GM19351 (cell line): ENCODE data around the gene SIX1.

Source experiments
- ATAC-seq: cut with Tn5 transposase; IDR thresholded peaks from one replicate; pipeline ENCODE4 v1.9.1; 2021; ENCODE audit warnings: mild to moderate bottlenecking, moderate library complexity; ENCODE audit not compliant: unreplicated experiment

Gene SIX1

GRCh38 chr14:60602291-60602690 is 47.0 kb downstream of the SIX1 start:
- no peak for ATAC-seq

- no peak for ATAC-seq
Measured at GRCh38 chr14:60599727-60600126, 49.5 kb downstream of the SIX1 start.

GRCh38 chr14:60596139-60596538 is 53.1 kb downstream of the SIX1 start:
- no peak for ATAC-seq

DNA sequence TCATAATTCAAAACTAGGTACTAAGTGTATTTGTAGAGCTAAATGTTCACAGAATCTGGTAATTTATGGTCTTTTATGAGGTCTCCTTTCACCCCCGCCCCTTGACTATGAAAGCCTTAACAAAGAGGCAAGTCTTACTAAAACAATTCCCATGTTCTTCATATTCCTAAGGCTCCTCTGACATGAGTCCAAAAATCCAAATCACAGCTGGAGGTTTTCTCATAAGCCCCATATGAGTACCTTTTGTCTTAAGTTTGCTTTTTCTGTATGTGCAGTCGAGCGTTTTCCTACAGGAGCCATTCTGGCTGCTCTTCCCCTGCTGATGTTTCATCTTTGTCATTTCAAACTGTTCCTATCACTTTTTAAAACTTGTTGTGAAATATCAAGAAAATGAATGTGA is 55.2 kb downstream of the SIX1 start:
- ATAC-seq, result no peak
